BE2C (cell line): ENCODE data around the gene TTC28.

Experiments used
- DNase-seq: peaks from one replicate; pipeline ENCODE4 v3.0.0-alpha.2; 2020
- H3K27me3 ChIP-seq: fragments of 250-450 bp; sonication (Bioruptor Pico); 2 replicates; pipeline ENCODE4 v1.5.1; 2020; ENCODE audit warnings: mild to moderate bottlenecking
- H3K36me3 ChIP-seq: fragments of 250-450 bp; sonication (Bioruptor Pico); 2 replicates; pipeline ENCODE4 v1.5.1; 2020; ENCODE audit warnings: mild to moderate bottlenecking
- H3K4me1 ChIP-seq: fragments of 250-450 bp; sonication (Bioruptor Pico); 2 replicates; pipeline ENCODE4 v1.5.1; 2020
- H3K4me3 ChIP-seq: 2 replicates; pipeline ENCODE4 v1.5.1; 2011; ENCODE audit warnings: low read depth, low read length
- H3K9me3 ChIP-seq: fragments of 250-450 bp; sonication (Bioruptor Pico); 2 replicates; pipeline ENCODE4 v1.5.1; 2020
- TF ChIP-seq, protein P1 (sequence below): IDR thresholded peaks from 2 replicates; pipeline ENCODE4 v1.5.1; 2012; ENCODE audit warnings: mild to moderate bottlenecking, low read depth, low read length

Gene TTC28

GRCh38 chr22:28609921-28610320 is 69.7 kb downstream of the TTC28 start:
- Histone ChIP-seq H3K36me3 (no peaks in the 10 kb centered on the region), H3K4me1 (no peaks in the 10 kb centered on the region), H3K9me3 (no peaks in the 10 kb centered on the region), H3K27me3 (no peaks in the 10 kb centered on the region), H3K4me3 (no peak overlapping the region)
- TF ChIP-seq, protein P1, sequence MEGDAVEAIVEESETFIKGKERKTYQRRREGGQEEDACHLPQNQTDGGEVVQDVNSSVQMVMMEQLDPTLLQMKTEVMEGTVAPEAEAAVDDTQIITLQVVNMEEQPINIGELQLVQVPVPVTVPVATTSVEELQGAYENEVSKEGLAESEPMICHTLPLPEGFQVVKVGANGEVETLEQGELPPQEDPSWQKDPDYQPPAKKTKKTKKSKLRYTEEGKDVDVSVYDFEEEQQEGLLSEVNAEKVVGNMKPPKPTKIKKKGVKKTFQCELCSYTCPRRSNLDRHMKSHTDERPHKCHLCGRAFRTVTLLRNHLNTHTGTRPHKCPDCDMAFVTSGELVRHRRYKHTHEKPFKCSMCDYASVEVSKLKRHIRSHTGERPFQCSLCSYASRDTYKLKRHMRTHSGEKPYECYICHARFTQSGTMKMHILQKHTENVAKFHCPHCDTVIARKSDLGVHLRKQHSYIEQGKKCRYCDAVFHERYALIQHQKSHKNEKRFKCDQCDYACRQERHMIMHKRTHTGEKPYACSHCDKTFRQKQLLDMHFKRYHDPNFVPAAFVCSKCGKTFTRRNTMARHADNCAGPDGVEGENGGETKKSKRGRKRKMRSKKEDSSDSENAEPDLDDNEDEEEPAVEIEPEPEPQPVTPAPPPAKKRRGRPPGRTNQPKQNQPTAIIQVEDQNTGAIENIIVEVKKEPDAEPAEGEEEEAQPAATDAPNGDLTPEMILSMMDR = no peak
- DNase-seq = no peak

- H3K4me1 ChIP-seq = no peaks in the 10 kb centered on the region
- H3K4me3 ChIP-seq = no peak overlapping the region
- no peaks in the 10 kb centered on the region for H3K36me3 ChIP-seq
- TF ChIP-seq, protein P1 = no peak
- H3K9me3 ChIP-seq = no peaks in the 10 kb centered on the region
- H3K27me3 ChIP-seq = no peaks in the 10 kb centered on the region
- no peak for DNase-seq
Measured at GRCh38 chr22:28608546-28608945, 71.1 kb downstream of the TTC28 start.

- no peaks in the 10 kb centered on the region for H3K4me1 ChIP-seq
- no peaks in the 10 kb centered on the region for H3K9me3 ChIP-seq
- TF ChIP-seq, protein P1 = no peak
- DNase-seq = no peak
- no peaks in the 10 kb centered on the region for H3K36me3 ChIP-seq
- no peaks in the 10 kb centered on the region for H3K27me3 ChIP-seq
- H3K4me3 ChIP-seq = no peak overlapping the region
Measured at GRCh38 chr22:28607795-28608194, 71.8 kb downstream of the TTC28 start.

GRCh38 chr22:28604966-28605761 is 74.5 kb downstream of the TTC28 start:
- H3K4me1 ChIP-seq = no peaks in the 10 kb centered on the region; the same call in 1 of the 2 replicates
- no peak overlapping the region for H3K4me3 ChIP-seq
- no peaks in the 10 kb centered on the region for H3K9me3 ChIP-seq
- no peaks in the 10 kb centered on the region for H3K36me3 ChIP-seq
- TF ChIP-seq, protein P1 = no peak
- no peak for DNase-seq
- H3K27me3 ChIP-seq = no peaks in the 10 kb centered on the region

DNA sequence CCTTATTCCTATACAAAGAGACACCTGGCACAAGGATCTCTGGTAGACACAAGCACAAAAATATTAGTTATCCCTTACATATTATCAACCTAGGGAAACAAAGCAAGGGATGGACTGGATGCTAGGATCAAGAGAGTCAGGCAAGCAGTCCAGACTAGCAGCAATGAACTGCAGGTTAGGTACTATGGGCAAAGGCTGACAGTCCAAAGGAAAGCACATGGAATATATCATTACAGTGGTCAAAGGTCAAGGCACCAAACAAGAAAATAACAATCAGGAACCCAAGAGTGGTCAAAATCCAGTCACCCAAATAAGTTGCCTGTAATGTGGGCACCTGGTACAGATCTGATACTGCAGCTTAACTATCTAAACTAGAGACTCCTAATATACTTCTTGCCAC is 77.7 kb downstream of the TTC28 start:
- Histone ChIP-seq H3K4me1 (peaks cover 4% of the 10 kb centered on the region; the same call in 1 of the 2 replicates), H3K36me3 (no peaks in the 10 kb centered on the region), H3K4me3 (no peak overlapping the region), H3K27me3 (no peaks in the 10 kb centered on the region), H3K9me3 (no peaks in the 10 kb centered on the region)
- TF ChIP-seq, protein P1 = no peak
- DNase-seq = no peak

- H3K9me3 ChIP-seq = no peaks in the 10 kb centered on the region
- no peak overlapping the region for H3K4me3 ChIP-seq
- TF ChIP-seq, protein P1 = peak; percentile 50
- DNase-seq = peak; percentile 28
- no peaks in the 10 kb centered on the region for H3K36me3 ChIP-seq
- H3K27me3 ChIP-seq = no peaks in the 10 kb centered on the region
- H3K4me1 ChIP-seq = peaks cover 9% of the 10 kb centered on the region
Measured at GRCh38 chr22:28600546-28601143, 79.0 kb downstream of the TTC28 start.
